Subcutaneous preadipocyte (primary cell): ENCODE measurements around the gene VPS54. TPM values are rescaled to one million over a fixed set of nuclear protein-coding genes. Genes with fewer than 3 reads are reported as not detected.

Source experiments
- small RNA-seq: library from RNA; depleted of rRNA; stranded (forward); fragments of <200 nt; gene quantifications from one replicate; pipeline ENCODE3, GENCODE V24; 2012
- total RNA-seq: library from RNA; depleted of rRNA; stranded (reverse); fragments of >200 nt; gene quantifications from 2 replicates; pipeline ENCODE4 v1.2.3, GENCODE V29; 2012

The VPS54 gene
- 14.0 and 17.4 TPM in 2 replicates for total RNA-seq

GRCh38 chr2:64019083-64019974 lies at the start of gene VPS54:
Gene VPS54 (minus strand): TSS chr2:64019428. CDS start chr2:63983999, 35,429 bp downstream.

Small RNA genes lying within 50 kb of the gene (small RNA-seq; reads per million reads assigned to genes)
- gene RF01293, result not detected

Other genes with a start within 250 kb of the VPS54 start
- 195 and 224 TPM in 2 replicates for gene UGP2, start 177.5 kb downstream of the VPS54 start, total RNA-seq
- gene PELI1, start 125.0 kb upstream of the VPS54 start, total RNA-seq, result 4.3 and 4.4 TPM in 2 replicates